Esophagus muscularis mucosa (tissue), 4 donors: ENCODE data around the gene PTPRN2.

Experiments used
- CTCF ChIP-seq, 3 experiments: fragments of 200-600 bp in 2 of 3; fragments of 450-650 bp in 1 of 3; sonication (generic) in 2 of 3; IDR thresholded peaks; one replicate each; pipeline ENCODE4 v1.5.1; 2017 to 2019; ENCODE audit warnings: antibody characterized with exemption in 3 of 3, mild to moderate bottlenecking in 2 of 3, moderate library complexity in 1 of 3
- EP300 ChIP-seq: sonication (generic); formaldehyde crosslinking; IDR thresholded peaks from one replicate; pipeline ENCODE4 v1.6.1; 2017; ENCODE audit warnings: antibody characterized with exemption
- POLR2A ChIP-seq: fragments of 450-650 bp; IDR thresholded peaks from one replicate; pipeline ENCODE4 v1.6.1; 2017; ENCODE audit warnings: antibody characterized with exemption, moderate library complexity, mild to moderate bottlenecking, low read depth
- POLR2AphosphoS5 ChIP-seq, 2 donors: sonication (generic); formaldehyde crosslinking; IDR thresholded peaks; one replicate each; pipeline ENCODE4 v1.6.1; 2017; ENCODE audit warnings: antibody characterized with exemption in 2 of 2

- TF ChIP-seq CTCF (IDR thresholded peaks at IDR 0.05) (no peak), EP300 (no peak), POLR2A (no peak), POLR2AphosphoS5 (IDR thresholded peaks at IDR 0.05) (no peak)
Observed at GRCh38 chr7:158141221-158141582, 446.4 kb downstream of the PTPRN2 start.
